GM12878 (cell line): Measurements from ENCODE around the gene PLOD3. TPM values are rescaled to one million over a fixed set of nuclear protein-coding genes. Genes with fewer than 3 reads are reported as not detected.

Source experiments
- ATAC-seq: fragments of 200-7000 bp; cut with Tn5 transposase; 3 replicates; pipeline ENCODE4 v1.9.1; 2020; ENCODE audit warnings: mild to moderate bottlenecking, moderate library complexity
- BruUV-seq: library from RNA; stranded (reverse); fragments of 400-500 nt; replicated peaks from 2 replicates; lab custom pipeline; 2021; lab: Mats Ljungman, UMichigan
- CTCF ChIA-PET: fragments of 300-600 bp; sonication (Branson Sonifier 250); formaldehyde crosslinking; extraction: SDS; loops from one replicate; lab custom pipeline; 2021; ENCODE audit warnings: inconsistent platforms; lab: Yijun Ruan, JAX
- POLR2A ChIA-PET: fragments of 350-600 bp; formaldehyde crosslinking; extraction: SDS; loops from one replicate; lab custom pipeline; 2021; ENCODE audit warnings: inconsistent platforms; lab: Charles Lee
- RAD21 ChIA-PET: fragments of 300-600 bp; sonication (Branson Sonifier 250); formaldehyde crosslinking; loops from one replicate; lab custom pipeline; 2023; ENCODE audit warnings: antibody characterized with exemption; ENCODE audit not compliant: unreplicated experiment; lab: Charles Lee
- SMC1A ChIA-PET: fragments of 300-600 bp; sonication (Branson Sonifier 250); formaldehyde crosslinking; loops from one replicate; lab custom pipeline; 2023; ENCODE audit not compliant: unreplicated experiment, uncharacterized antibody; lab: Charles Lee
- DNase-seq: peaks from one replicate; pipeline ENCODE4 v3.0.0-alpha.2; 2011; ENCODE audit warnings: low read depth, low spot score
- FAIRE-seq: peaks from 3 replicates; lab custom pipeline; 2011; peaks lifted over from hg19 to GRCh38; lab: Jason Lieb, UNC
- H2AFZ ChIP-seq: 2 replicates; pipeline ENCODE4 v1.6.0; 2011; ENCODE audit warnings: low read depth, low read length, control low read depth; ENCODE audit not compliant: control insufficient read depth
- H3K27ac ChIP-seq: 2 replicates; pipeline ENCODE4 v1.5.1; 2011; ENCODE audit warnings: control low read depth; ENCODE audit not compliant: control insufficient read depth, insufficient read depth
- H3K27me3 ChIP-seq, 2 experiments: replicated peaks in 1 of 2; 2 replicates each; pipeline versions ENCODE4 v1.6.0 to v1.6.1; 2011; ENCODE audit warnings: low read length in 1 of 2; ENCODE audit not compliant: control insufficient read depth in 2 of 2, insufficient read depth in 2 of 2
- H3K36me3 ChIP-seq, 2 experiments: 2 replicates each; pipeline ENCODE4 v1.5.1; 2011; ENCODE audit warnings: low read length in 1 of 2; ENCODE audit not compliant: control insufficient read depth in 2 of 2, insufficient read depth in 2 of 2
- H3K4me1 ChIP-seq: 2 replicates; pipeline ENCODE4 v1.6.1; 2011; ENCODE audit warnings: mild to moderate bottlenecking, low read length, moderate library complexity, mixed read lengths; ENCODE audit not compliant: control insufficient read depth, insufficient read depth
- H3K4me2 ChIP-seq: 2 replicates; pipeline ENCODE4 v1.6.0; 2011; ENCODE audit warnings: control low read depth; ENCODE audit not compliant: control insufficient read depth, insufficient read depth
- H3K4me3 ChIP-seq: fragments of 200-600 bp; sonication (generic); 2 replicates; pipeline ENCODE4 v1.5.1; 2016
- H3K79me2 ChIP-seq: 2 replicates; pipeline ENCODE4 v1.6.0; 2011; ENCODE audit warnings: low read length; ENCODE audit not compliant: control insufficient read depth, insufficient read depth
- H3K9ac ChIP-seq: 2 replicates; pipeline ENCODE4 v1.8.0; 2011; ENCODE audit warnings: low read length, control low read depth, mixed read lengths; ENCODE audit not compliant: control insufficient read depth, insufficient read depth
- H3K9me3 ChIP-seq: replicated peaks from 3 replicates; pipeline ENCODE4 v1.5.1; 2011; ENCODE audit warnings: mild to moderate bottlenecking, low read length; ENCODE audit not compliant: control insufficient read depth, insufficient read depth
- H4K20me1 ChIP-seq: 2 replicates; pipeline ENCODE4 v1.6.0; 2011; ENCODE audit not compliant: control insufficient read depth, insufficient read depth
- ASH2L ChIP-seq: fragments of 300-600, 200-600 bp; sonication (generic); IDR thresholded peaks from 2 replicates; pipeline ENCODE4 v1.6.1; 2017; ENCODE audit warnings: low read depth, mild to moderate bottlenecking, borderline replicate concordance
- EED ChIP-seq: sonication (generic); IDR thresholded peaks from 2 replicates; pipeline ENCODE4 v1.6.1; 2016; ENCODE audit warnings: antibody characterized with exemption, low read depth
- MEF2B ChIP-seq: fragments of 450-650 bp; IDR thresholded peaks from 2 replicates; pipeline ENCODE4 v1.6.1; 2018; ENCODE audit warnings: mild to moderate bottlenecking, moderate library complexity; ENCODE audit not compliant: partially characterized antibody, poor library complexity, severe bottlenecking
- SPI1 ChIP-seq: IDR thresholded peaks from 2 replicates; pipeline ENCODE4 v1.6.1; 2011; ENCODE audit warnings: low read depth, mild to moderate bottlenecking, low read length, moderate library complexity, borderline replicate concordance; ENCODE audit not compliant: insufficient read depth
- STAT1 ChIP-seq: fragments of 450-650 bp; conservative IDR thresholded peaks from 2 replicates; pipeline ENCODE4 v1.6.1; 2014; ENCODE audit warnings: antibody characterized with exemption, mild to moderate bottlenecking
- SUPT20H ChIP-seq: IDR thresholded peaks from 2 replicates; pipeline ENCODE4 v1.6.1; 2011; ENCODE audit warnings: low read depth, mild to moderate bottlenecking, low read length, moderate library complexity, borderline replicate concordance; ENCODE audit not compliant: control insufficient read depth
- WGBS: methylation state at CpG from one replicate; pipeline ENCODE4 v1.1.6; 2016; ENCODE audit warnings: low lambda C conversion rate; ENCODE audit not compliant: insufficient replicate concordance, insufficient coverage; ENCODE audit errors: missing lambda C conversion rate; 5-methylcytosine and 5-hydroxymethylcytosine counted together
- in situ Hi-C: fragments of 300-500 bp; cut with MboI; formaldehyde crosslinking; loops from 9 replicates; pipeline ENCODE4 v1.14.3; 2018; ENCODE audit warnings: mixed read lengths
- intact Hi-C: fragments of 100-400 bp; cut with micrococcal nuclease; formaldehyde crosslinking; loops from one replicate; pipeline ENCODE4 v1.14.2; 2022; ENCODE audit not compliant: unreplicated experiment
- polyA plus RNA-seq, 11 experiments: library from polyadenylated mRNA; depleted of rRNA in 4 of 11; unstranded in 6 of 11; stranded (reverse) in 5 of 11; fragments of >200 nt; fragmentation: Nextera tagmentation in 4 of 11; fragmentation: Illumina TruSeq in 1 of 11; extraction: Ambion mirVana in 4 of 11; extraction: Trizol in 1 of 11; gene quantifications; 1 replicate in 1 of 11; 2 replicates in 10 of 11; pipeline versions ENCODE4 v1.2.1 to v1.2.3, GENCODE V29; 2011 to 2016; ENCODE audit warnings: inconsistent platforms in 2 of 11, missing spikeins in 2 of 11, low read depth in 1 of 11
- total RNA-seq, 4 experiments: library from RNA; depleted of rRNA in 3 of 4; stranded (reverse); fragments of >200 nt in 3 of 4; fragmentation: Illumina TruSeq in 1 of 4; extraction: Trizol in 1 of 4; gene quantifications; 2 replicates each; pipeline versions ENCODE4 v1.2.1 to v1.2.3, GENCODE V29; 2013 to 2021
- TF ChIP-seq, protein P1 (sequence below): fragments of 150-350 bp; IDR thresholded peaks from 2 replicates; pipeline ENCODE4 v1.6.1; 2016; ENCODE audit warnings: low read depth, low read length
- TF ChIP-seq, protein P2 (sequence below): IDR thresholded peaks from 2 replicates; pipeline ENCODE4 v1.6.1; 2011; ENCODE audit warnings: low read depth, low read length, improper control_type of control experiment, borderline replicate concordance
- TF ChIP-seq, protein P3 (sequence below): fragments of 450-650 bp; IDR thresholded peaks from 2 replicates; pipeline ENCODE4 v1.6.1; 2016; ENCODE audit warnings: mild to moderate bottlenecking, moderate library complexity, borderline replicate concordance
- TF ChIP-seq, protein P4 (sequence below): fragments of 450-650 bp; IDR thresholded peaks from 2 replicates; pipeline ENCODE4 v1.6.1; 2014; ENCODE audit warnings: mild to moderate bottlenecking

The PLOD3 gene
- total and polyA plus RNA-seq, 10 of the 15 experiments (the other 5 are each of a cell fraction or from before 2014, with no cell fraction given), result 0.53 to 27.8 (median 15.1) TPM

DNA sequence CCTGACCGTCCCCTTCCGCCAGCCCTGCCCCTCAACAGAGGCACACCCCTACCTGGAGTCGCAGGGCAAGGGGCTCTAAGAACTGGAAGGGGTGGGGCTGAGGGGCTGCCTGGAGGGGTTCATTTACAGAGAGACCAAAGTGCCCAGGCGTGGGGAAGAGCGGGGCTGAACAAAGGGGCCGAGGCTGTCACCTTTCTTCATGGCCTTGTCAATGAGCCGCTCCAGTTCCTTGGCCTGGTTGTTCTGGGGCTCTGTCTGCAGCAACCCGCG lies 22.5 kb upstream of the PLOD3 start (continued):
- TF ChIP-seq, protein P1, sequence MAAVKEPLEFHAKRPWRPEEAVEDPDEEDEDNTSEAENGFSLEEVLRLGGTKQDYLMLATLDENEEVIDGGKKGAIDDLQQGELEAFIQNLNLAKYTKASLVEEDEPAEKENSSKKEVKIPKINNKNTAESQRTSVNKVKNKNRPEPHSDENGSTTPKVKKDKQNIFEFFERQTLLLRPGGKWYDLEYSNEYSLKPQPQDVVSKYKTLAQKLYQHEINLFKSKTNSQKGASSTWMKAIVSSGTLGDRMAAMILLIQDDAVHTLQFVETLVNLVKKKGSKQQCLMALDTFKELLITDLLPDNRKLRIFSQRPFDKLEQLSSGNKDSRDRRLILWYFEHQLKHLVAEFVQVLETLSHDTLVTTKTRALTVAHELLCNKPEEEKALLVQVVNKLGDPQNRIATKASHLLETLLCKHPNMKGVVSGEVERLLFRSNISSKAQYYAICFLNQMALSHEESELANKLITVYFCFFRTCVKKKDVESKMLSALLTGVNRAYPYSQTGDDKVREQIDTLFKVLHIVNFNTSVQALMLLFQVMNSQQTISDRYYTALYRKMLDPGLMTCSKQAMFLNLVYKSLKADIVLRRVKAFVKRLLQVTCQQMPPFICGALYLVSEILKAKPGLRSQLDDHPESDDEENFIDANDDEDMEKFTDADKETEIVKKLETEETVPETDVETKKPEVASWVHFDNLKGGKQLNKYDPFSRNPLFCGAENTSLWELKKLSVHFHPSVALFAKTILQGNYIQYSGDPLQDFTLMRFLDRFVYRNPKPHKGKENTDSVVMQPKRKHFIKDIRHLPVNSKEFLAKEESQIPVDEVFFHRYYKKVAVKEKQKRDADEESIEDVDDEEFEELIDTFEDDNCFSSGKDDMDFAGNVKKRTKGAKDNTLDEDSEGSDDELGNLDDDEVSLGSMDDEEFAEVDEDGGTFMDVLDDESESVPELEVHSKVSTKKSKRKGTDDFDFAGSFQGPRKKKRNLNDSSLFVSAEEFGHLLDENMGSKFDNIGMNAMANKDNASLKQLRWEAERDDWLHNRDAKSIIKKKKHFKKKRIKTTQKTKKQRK, result no peak
- TF ChIP-seq, all 136 proteins: peak for 0

DNA sequence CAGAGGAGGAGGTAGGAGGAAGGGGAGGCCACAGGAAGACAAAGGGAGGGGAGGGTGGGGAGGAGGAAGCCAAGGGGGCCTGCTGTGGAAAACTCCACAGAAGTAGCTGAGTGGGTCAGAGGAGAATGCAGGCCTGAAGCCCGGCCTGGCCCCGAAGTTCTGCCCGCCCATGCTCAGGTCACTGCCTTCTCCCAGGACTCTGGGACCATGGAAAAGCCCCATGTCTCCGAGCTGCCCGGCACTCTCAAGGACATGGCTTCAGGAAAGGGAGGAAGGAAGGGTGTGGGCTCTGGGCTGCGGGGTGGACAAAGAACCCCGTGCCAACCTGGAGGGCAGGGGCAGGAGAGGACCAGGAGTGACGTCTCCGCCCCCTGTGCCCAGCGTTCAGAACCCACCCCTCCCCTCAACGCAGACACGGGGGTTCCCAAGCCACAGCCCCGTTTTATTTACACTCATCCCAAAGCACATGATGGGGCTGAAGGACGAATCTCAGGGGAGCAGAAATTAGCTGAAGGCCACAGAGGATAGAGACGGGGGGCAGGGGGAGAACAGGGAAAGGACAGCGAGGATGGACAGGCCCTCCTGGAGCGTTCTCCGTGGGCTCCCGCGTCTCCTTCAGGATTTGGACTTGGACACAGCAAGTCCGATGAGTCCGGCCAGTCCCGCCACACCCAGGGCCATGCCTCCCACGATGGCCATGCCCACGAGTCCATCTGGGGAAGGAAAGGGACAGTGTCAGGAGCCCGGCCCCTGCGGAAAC lies 22.0 kb upstream of the PLOD3 start:
- RAD21 ChIA-PET, result no interaction called here
- intact Hi-C loops (no loop called here), in situ Hi-C loops (no loop called here)
- Histone ChIP-seq H3K27ac (no peak overlapping the region), H3K4me3 (no peak overlapping the region), H4K20me1 (no peaks in the 10 kb centered on the region), H3K9ac (no peak overlapping the region), H3K4me1 (peaks cover 6% of the 10 kb centered on the region), H3K9me3 (no peaks in the 10 kb centered on the region), H3K79me2 (peaks cover 13% of the 10 kb centered on the region), H2AFZ (no peak overlapping the region), H3K36me3 (peaks cover 7 to 14% of the 10 kb centered on the region in 2 experiments; a peak in 3 of 4 replicates), H3K27me3 (no peaks in the 10 kb centered on the region), H3K4me2 (no peak overlapping the region)
- no peak for FAIRE-seq
- ATAC-seq, result no peak
- POLR2A ChIA-PET, result interaction anchor here (0.5 kb wide), 1 partner anchor 13 kb away, joined by 4 read pairs; no protein-coding TSS in a partner anchor
- no peak for DNase-seq
- CTCF ChIA-PET, result no interaction called here
- SMC1A ChIA-PET, result no interaction called here
- BruUV-seq, result no TSS peak
- 85% methylated on average over 24 of the region's 27 CpGs for WGBS
- TF ChIP-seq SPI1 (no peak), MEF2B (no peak), EED (no peak), STAT1 (no peak), SUPT20H (no peak), ASH2L (no peak)
- TF ChIP-seq, protein P2, sequence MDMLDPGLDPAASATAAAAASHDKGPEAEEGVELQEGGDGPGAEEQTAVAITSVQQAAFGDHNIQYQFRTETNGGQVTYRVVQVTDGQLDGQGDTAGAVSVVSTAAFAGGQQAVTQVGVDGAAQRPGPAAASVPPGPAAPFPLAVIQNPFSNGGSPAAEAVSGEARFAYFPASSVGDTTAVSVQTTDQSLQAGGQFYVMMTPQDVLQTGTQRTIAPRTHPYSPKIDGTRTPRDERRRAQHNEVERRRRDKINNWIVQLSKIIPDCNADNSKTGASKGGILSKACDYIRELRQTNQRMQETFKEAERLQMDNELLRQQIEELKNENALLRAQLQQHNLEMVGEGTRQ, result no peak
- TF ChIP-seq, protein P3, sequence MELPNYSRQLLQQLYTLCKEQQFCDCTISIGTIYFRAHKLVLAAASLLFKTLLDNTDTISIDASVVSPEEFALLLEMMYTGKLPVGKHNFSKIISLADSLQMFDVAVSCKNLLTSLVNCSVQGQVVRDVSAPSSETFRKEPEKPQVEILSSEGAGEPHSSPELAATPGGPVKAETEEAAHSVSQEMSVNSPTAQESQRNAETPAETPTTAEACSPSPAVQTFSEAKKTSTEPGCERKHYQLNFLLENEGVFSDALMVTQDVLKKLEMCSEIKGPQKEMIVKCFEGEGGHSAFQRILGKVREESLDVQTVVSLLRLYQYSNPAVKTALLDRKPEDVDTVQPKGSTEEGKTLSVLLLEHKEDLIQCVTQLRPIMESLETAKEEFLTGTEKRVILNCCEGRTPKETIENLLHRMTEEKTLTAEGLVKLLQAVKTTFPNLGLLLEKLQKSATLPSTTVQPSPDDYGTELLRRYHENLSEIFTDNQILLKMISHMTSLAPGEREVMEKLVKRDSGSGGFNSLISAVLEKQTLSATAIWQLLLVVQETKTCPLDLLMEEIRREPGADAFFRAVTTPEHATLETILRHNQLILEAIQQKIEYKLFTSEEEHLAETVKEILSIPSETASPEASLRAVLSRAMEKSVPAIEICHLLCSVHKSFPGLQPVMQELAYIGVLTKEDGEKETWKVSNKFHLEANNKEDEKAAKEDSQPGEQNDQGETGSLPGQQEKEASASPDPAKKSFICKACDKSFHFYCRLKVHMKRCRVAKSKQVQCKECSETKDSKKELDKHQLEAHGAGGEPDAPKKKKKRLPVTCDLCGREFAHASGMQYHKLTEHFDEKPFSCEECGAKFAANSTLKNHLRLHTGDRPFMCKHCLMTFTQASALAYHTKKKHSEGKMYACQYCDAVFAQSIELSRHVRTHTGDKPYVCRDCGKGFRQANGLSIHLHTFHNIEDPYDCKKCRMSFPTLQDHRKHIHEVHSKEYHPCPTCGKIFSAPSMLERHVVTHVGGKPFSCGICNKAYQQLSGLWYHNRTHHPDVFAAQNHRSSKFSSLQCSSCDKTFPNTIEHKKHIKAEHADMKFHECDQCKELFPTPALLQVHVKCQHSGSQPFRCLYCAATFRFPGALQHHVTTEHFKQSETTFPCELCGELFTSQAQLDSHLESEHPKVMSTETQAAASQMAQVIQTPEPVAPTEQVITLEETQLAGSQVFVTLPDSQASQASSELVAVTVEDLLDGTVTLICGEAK, result no peak
- TF ChIP-seq, protein P4, sequence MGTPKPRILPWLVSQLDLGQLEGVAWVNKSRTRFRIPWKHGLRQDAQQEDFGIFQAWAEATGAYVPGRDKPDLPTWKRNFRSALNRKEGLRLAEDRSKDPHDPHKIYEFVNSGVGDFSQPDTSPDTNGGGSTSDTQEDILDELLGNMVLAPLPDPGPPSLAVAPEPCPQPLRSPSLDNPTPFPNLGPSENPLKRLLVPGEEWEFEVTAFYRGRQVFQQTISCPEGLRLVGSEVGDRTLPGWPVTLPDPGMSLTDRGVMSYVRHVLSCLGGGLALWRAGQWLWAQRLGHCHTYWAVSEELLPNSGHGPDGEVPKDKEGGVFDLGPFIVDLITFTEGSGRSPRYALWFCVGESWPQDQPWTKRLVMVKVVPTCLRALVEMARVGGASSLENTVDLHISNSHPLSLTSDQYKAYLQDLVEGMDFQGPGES, result no peak
